Measurements from ENCODE around the gene SLC25A23. TPM values are rescaled to one million over a fixed set of nuclear protein-coding genes. Genes with fewer than 3 reads are reported as not detected.

Gene SLC25A23
- total and polyA plus RNA-seq, 2 of the 4 experiments (the other 2 are of a cell fraction), result 7.0 to 7.6 TPM

DNA sequence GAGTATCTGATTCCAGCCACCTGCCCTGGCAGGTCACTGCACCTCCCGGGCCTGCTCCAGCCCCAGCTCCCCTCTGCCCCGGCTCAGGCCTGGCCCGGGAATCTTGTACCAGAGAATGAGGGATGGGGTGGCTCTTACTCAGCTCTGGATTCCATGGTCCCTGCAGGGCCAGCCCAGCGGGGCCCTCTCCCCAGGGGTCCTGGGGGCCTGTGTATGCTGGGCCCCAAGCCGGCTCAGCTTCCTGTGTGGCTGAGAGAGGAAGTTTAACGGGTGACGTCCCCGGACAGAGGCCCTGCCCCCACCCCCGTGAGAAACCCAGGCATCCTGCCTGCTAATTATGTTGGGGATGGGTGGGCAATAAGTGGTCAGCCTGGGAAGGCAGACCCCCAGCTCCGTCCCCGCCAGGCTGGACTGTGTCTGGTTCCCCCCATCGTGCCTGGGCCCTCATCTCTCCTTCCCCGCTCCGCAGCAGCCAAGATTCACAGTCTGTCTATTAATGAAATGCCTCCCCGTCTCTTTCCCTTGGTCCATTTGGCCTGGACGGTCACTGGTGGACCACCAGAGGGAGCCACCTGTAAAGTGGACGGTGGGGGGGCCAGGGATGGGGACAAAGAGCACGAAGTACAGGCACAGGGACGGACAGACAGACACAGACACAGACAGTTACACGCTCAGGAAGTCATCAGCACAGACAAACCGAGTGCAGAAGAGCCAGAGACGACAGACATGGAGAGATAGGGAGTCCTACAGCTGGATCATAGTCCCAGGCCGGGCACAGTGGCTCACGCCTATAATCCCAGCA lies 22.1 kb upstream of the SLC25A23 start, which contains the start of gene DENND1C:
TSS of gene DENND1C (minus strand) at position 247 of the 802 bp plus-strand sequence. CDS start at position 155, 92 bp downstream.
- POLR2A ChIA-PET (ENCODE audit: unreplicated experiment), result no interaction called here
- no peak for DNase-seq

More for the DNA sequence above, 22.1 kb upstream of the SLC25A23 start, which contains the start of gene DENND1C:
- Histone ChIP-seq H4K5ac (ENCODE audit: low read depth, low read length) (no peak within 1 kb of the TSS), H3K23ac (ENCODE audit: low read depth, low read length) (no peak within 1 kb of the TSS), H2BK120ac (ENCODE audit: low read depth, low read length) (no peak within 1 kb of the TSS), H3K14ac (replicated peaks; ENCODE audit: low read depth, low read length) (no peak within 1 kb of the TSS), H3K4ac (ENCODE audit: low read depth, low read length) (no peak within 1 kb of the TSS), H3K56ac (ENCODE audit: extremely low read depth, insufficient read depth, low read length) (no peak within 1 kb of the TSS), H2BK20ac (ENCODE audit: low read depth, low read length) (no peak within 1 kb of the TSS), H4K20me1 (ENCODE audit: insufficient read depth, low read length) (no peaks in the 10 kb centered on the region), H3K9me3 (ENCODE audit: control insufficient read depth, insufficient read depth, low read length) (no peaks in the 10 kb centered on the region), H3K4me3 (ENCODE audit: insufficient read depth, low read depth, low read length) (no peak within 1 kb of the TSS), H4K8ac (ENCODE audit: low read depth in 2 of 2, low read length in 2 of 2) (no peak within 1 kb of the TSS), H2AK5ac (ENCODE audit: low read depth, low read length) (no peak within 1 kb of the TSS), H2AK9ac (replicated peaks; ENCODE audit: low read depth, low read length, poor library complexity) (no peak within 1 kb of the TSS), H4K91ac (ENCODE audit: insufficient read depth, low read depth, low read length) (no peak within 1 kb of the TSS), H2BK5ac (ENCODE audit: low read depth, low read length, poor library complexity, severe bottlenecking) (no peak within 1 kb of the TSS), H3K4me1 (ENCODE audit: control insufficient read depth, insufficient read depth, low read length) (no peaks in the 10 kb centered on the region), H2BK15ac (ENCODE audit: low read depth, low read length) (no peak within 1 kb of the TSS), H3K18ac (ENCODE audit: low read depth, low read length) (no peak within 1 kb of the TSS), H3K4me2 (ENCODE audit: low read depth, low read length) (no peak within 1 kb of the TSS), H3K9me1 (ENCODE audit: insufficient read depth, low read length) (no peaks in the 10 kb centered on the region), H3K36me3 (ENCODE audit: control insufficient read depth, insufficient read depth, low read length) (no peaks in the 10 kb centered on the region), H2AFZ (replicated peaks; ENCODE audit: low read length, poor library complexity) (no peak within 1 kb of the TSS), H3K27ac (ENCODE audit: insufficient read depth, low read length) (no peak within 1 kb of the TSS), H3K79me1 (ENCODE audit: low read depth in 1 of 2, low read length in 2 of 2) (no peaks in the 10 kb centered on the region), H3K9ac (ENCODE audit: low read depth, low read length) (no peak within 1 kb of the TSS), H3K27me3 (ENCODE audit: control insufficient read depth, insufficient read depth, low read length) (peaks cover 1% of the 10 kb centered on the region; the same call in 1 of the 2 replicates)
- in situ Hi-C loops (cut with MboI; ENCODE audit: low sequenced_read_pairs), result no loop called here
- ATAC-seq (ENCODE audit: low read depth), result peak; percentile 37; the same call in 1 of the 2 replicates
- no peak for TF ChIP-seq FOS (IDR thresholded peaks at IDR 0.05; ENCODE audit: low read depth, low read length)
- TF ChIP-seq, protein P1, sequence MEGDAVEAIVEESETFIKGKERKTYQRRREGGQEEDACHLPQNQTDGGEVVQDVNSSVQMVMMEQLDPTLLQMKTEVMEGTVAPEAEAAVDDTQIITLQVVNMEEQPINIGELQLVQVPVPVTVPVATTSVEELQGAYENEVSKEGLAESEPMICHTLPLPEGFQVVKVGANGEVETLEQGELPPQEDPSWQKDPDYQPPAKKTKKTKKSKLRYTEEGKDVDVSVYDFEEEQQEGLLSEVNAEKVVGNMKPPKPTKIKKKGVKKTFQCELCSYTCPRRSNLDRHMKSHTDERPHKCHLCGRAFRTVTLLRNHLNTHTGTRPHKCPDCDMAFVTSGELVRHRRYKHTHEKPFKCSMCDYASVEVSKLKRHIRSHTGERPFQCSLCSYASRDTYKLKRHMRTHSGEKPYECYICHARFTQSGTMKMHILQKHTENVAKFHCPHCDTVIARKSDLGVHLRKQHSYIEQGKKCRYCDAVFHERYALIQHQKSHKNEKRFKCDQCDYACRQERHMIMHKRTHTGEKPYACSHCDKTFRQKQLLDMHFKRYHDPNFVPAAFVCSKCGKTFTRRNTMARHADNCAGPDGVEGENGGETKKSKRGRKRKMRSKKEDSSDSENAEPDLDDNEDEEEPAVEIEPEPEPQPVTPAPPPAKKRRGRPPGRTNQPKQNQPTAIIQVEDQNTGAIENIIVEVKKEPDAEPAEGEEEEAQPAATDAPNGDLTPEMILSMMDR (conservative IDR thresholded peaks at IDR 0.05; ENCODE audit: low read depth, low read length), result peak; percentile 37
- peak; percentile 23; the same call in 1 of the 2 replicates for TF ChIP-seq SMC3 (IDR thresholded peaks at IDR 0.05; ENCODE audit: low read depth, low read length)
- TF ChIP-seq RAD21 (IDR thresholded peaks at IDR 0.05; ENCODE audit: low read length), result peak; percentile 24; the same call in 1 of the 2 replicates
- 61% methylated on average over 9 of the region's 24 CpGs; no CpG with 5 or more reads in 1 of the 2 experiments for WGBS, 2 experiments (ENCODE audit: extremely low coverage in 2 of 2, insufficient read length in 1 of 2)
- dilution Hi-C loops (cut with HindIII; ENCODE audit: low sequenced_read_pairs, unreplicated experiment), result no loop called here
- no TSS peak for BruUV-seq (replicated peaks)
- intact Hi-C loops (cut with micrococcal nuclease), result no loop called here
- CTCF ChIA-PET, result no interaction called here
